ENCODE results near the gene SQOR. TPM values are rescaled to one million over a fixed set of nuclear protein-coding genes. Genes with fewer than 3 reads are reported as not detected.

SQOR gene
- total RNA-seq, 3 donors from 2014 or later (not counting 1 experiment from before 2014, with no cell fraction given): 22.8 to 36.5 (median 29.9) TPM

Other genes starting within 250 kb of the SQOR start
- 10 to 100 TPM in 1 of 3 donors, 1 to 10 TPM in 2; 9.2 to 11.5 (median 9.5) TPM for gene SLC30A4, start 112.3 kb upstream of the SQOR start, total RNA-seq
- 10 to 100 TPM; 63.4 to 81.3 (median 65.6) TPM for gene BLOC1S6, start 47.6 kb upstream of the SQOR start, total RNA-seq

Data from natural killer cell (primary cell).